HepG2 (cell line): ENCODE measurements around the gene FIZ1. TPM values are rescaled to one million over a fixed set of nuclear protein-coding genes. Genes with fewer than 3 reads are reported as not detected.

Source experiments
- ATAC-seq: fragments of 200-7000 bp; cut with Tn5 transposase; 3 replicates; pipeline ENCODE4 v1.9.1; 2020; ENCODE audit warnings: mild to moderate bottlenecking, moderate library complexity
- BruUV-seq: library from RNA; stranded (reverse); fragments of 400-500 nt; replicated peaks from 2 replicates; lab custom pipeline; 2021; lab: Mats Ljungman, UMichigan
- CTCF ChIA-PET: fragments of 300-600 bp; formaldehyde crosslinking; extraction: SDS; loops from one replicate; lab custom pipeline; 2021; ENCODE audit warnings: low total read pairs, inconsistent platforms, low intra/inter-chr PET ratio; lab: Yijun Ruan, JAX
- POLR2A ChIA-PET: fragments of 350-600 bp; sonication (Branson Sonifier 250); formaldehyde crosslinking; loops from one replicate; lab custom pipeline; 2020; ENCODE audit warnings: antibody characterized with exemption, inconsistent platforms; lab: Yijun Ruan, JAX
- DNase-seq: peaks from one replicate; pipeline ENCODE4 v3.0.0-alpha.2; 2015; ENCODE audit warnings: low spot score
- FAIRE-seq: peaks from 3 replicates; lab custom pipeline; 2011; peaks lifted over from hg19 to GRCh38; lab: Jason Lieb, UNC
- H2AFZ ChIP-seq: one replicate; pipeline ENCODE4 v1.6.1; 2011; ENCODE audit warnings: low read length, inconsistent platforms
- H3K27ac ChIP-seq: fragments of 300-600 bp; 3 replicates; pipeline ENCODE4 v1.8.0; 2011; ENCODE audit warnings: mixed run types, mild to moderate bottlenecking, mixed read lengths, low read length, inconsistent platforms; ENCODE audit not compliant: insufficient read depth; ENCODE audit errors: extremely low read length
- H3K27me3 ChIP-seq, 2 experiments: fragments of 200-600 bp in 1 of 2; 2 replicates in 1 of 2; 3 replicates in 1 of 2; pipeline versions ENCODE4 v1.6.0 to v1.8.0; 2011; ENCODE audit warnings: low read length in 2 of 2, mild to moderate bottlenecking in 2 of 2, moderate library complexity in 2 of 2, inconsistent platforms in 1 of 2; ENCODE audit not compliant: insufficient read depth in 2 of 2, control insufficient read depth in 1 of 2
- H3K36me3 ChIP-seq, 2 experiments: fragments of 200-600 bp in 1 of 2; replicated peaks in 1 of 2; 2 replicates in 1 of 2; 3 replicates in 1 of 2; pipeline versions ENCODE4 v1.5.1 to v1.8.0; 2011; ENCODE audit warnings: low read length in 2 of 2, inconsistent platforms in 1 of 2; ENCODE audit not compliant: insufficient read depth in 2 of 2, control insufficient read depth in 1 of 2
- H3K4me1 ChIP-seq: 2 replicates; pipeline ENCODE4 v1.5.1; 2012; ENCODE audit warnings: low read length, inconsistent platforms; ENCODE audit not compliant: insufficient read depth
- H3K4me2 ChIP-seq: 2 replicates; pipeline ENCODE4 v1.6.0; 2011; ENCODE audit warnings: low read depth, low read length, inconsistent platforms
- H3K4me3 ChIP-seq, 3 experiments: fragments of 200-600 bp in 1 of 3; sonication (generic), shearing (Covaris generic) in 1 of 3; replicated peaks in 1 of 3; 2 replicates each; pipeline ENCODE4 v1.5.1; 2011 to 2016; ENCODE audit warnings: low read length in 3 of 3, inconsistent platforms in 2 of 3, low read depth in 2 of 3, mild to moderate bottlenecking in 2 of 3, control low read depth in 1 of 3, mixed read lengths in 1 of 3; ENCODE audit not compliant: insufficient read depth in 1 of 3
- H3K79me2 ChIP-seq: one replicate; pipeline ENCODE4 v1.6.1; 2011; ENCODE audit warnings: low read length, inconsistent platforms; ENCODE audit not compliant: insufficient read depth
- H3K9ac ChIP-seq: 2 replicates; pipeline ENCODE4 v1.6.0; 2011; ENCODE audit warnings: mild to moderate bottlenecking, low read depth, low read length, inconsistent platforms; ENCODE audit not compliant: insufficient read depth
- H3K9me3 ChIP-seq: 2 replicates; pipeline ENCODE4 v1.5.1; 2012; ENCODE audit warnings: mild to moderate bottlenecking, low read length
- H4K20me1 ChIP-seq: 2 replicates; pipeline ENCODE4 v1.6.0; 2011; ENCODE audit warnings: inconsistent platforms, mild to moderate bottlenecking, low read length, moderate library complexity; ENCODE audit not compliant: insufficient read depth
- MED13 ChIP-seq: sonication (generic); formaldehyde crosslinking; IDR thresholded peaks from 2 replicates; pipeline ENCODE4 v1.5.0; 2020; ENCODE audit warnings: missing genetic modification reagents
- NBN ChIP-seq: fragments of 450-650 bp; conservative IDR thresholded peaks from 2 replicates; pipeline ENCODE4 v1.6.1; 2017
- PHB2 ChIP-seq: fragments of 450-650 bp; IDR thresholded peaks from 2 replicates; pipeline ENCODE4 v1.6.1; 2018; ENCODE audit not compliant: partially characterized antibody
- RORA ChIP-seq: sonication (generic); formaldehyde crosslinking; IDR thresholded peaks from 2 replicates; pipeline ENCODE4 v1.5.0; 2020; ENCODE audit warnings: mild to moderate bottlenecking, missing genetic modification reagents, moderate library complexity
- SAP130 ChIP-seq: IDR thresholded peaks from 2 replicates; pipeline ENCODE4 v1.6.1; 2016; ENCODE audit warnings: low read depth
- SNRNP70 ChIP-seq: fragments of 200-400 bp; formaldehyde crosslinking; IDR thresholded peaks from 2 replicates; pipeline ENCODE4 v1.6.1; 2017; ENCODE audit warnings: mild to moderate bottlenecking, low read depth, low read length, moderate library complexity
- TGIF2 ChIP-seq: IDR thresholded peaks from 2 replicates; pipeline ENCODE4 v1.6.1; 2016; ENCODE audit warnings: control low read depth, missing compliant biosample characterization
- ZKSCAN5 ChIP-seq: sonication (generic); formaldehyde crosslinking; IDR thresholded peaks from 2 replicates; pipeline ENCODE4 v1.5.1; 2020; ENCODE audit warnings: mild to moderate bottlenecking, missing genetic modification reagents
- ZNF337 ChIP-seq: sonication (generic); formaldehyde crosslinking; IDR thresholded peaks from 2 replicates; pipeline ENCODE4 v1.5.1; 2020; ENCODE audit warnings: missing genetic modification reagents, low read depth, mild to moderate bottlenecking, borderline replicate concordance
- ZNF781 ChIP-seq: sonication (generic); formaldehyde crosslinking; IDR thresholded peaks from 2 replicates; pipeline ENCODE4 v1.5.1; 2020; ENCODE audit warnings: borderline replicate concordance, mild to moderate bottlenecking, missing genetic modification reagents; ENCODE audit errors: not compliant biosample characterization
- in situ Hi-C: cut with HindIII; loops from 2 replicates; pipeline ENCODE4 v1.10.0; 2017; ENCODE audit warnings: low pct_unique_long_range_greater_than_20kb; ENCODE audit not compliant: extremely low pct_ligation_motif_present
- intact Hi-C: fragments of 100-400 bp; cut with micrococcal nuclease; formaldehyde crosslinking; loops from one replicate; pipeline ENCODE4 v1.10.0; 2022; ENCODE audit not compliant: unreplicated experiment
- polyA plus RNA-seq, 8 experiments: library from polyadenylated mRNA; depleted of rRNA in 3 of 8; stranded (reverse) in 7 of 8; unstranded in 1 of 8; fragments of >200 nt; fragmentation: Illumina TruSeq in 4 of 8; extraction: Trizol in 4 of 8; gene quantifications; 2 replicates each; pipeline versions ENCODE4 v1.2.1 to v1.2.3, GENCODE V29; 2011 to 2016; ENCODE audit warnings: low read depth in 4 of 8, missing spikeins in 1 of 8, mixed read lengths in 1 of 8; ENCODE audit not compliant: insufficient read depth in 1 of 8
- total RNA-seq, 5 experiments: library from RNA; depleted of rRNA; stranded (reverse); fragments of >200 nt; fragmentation: Illumina TruSeq; extraction: Trizol; gene quantifications; 2 replicates each; pipeline ENCODE4 v1.2.3, GENCODE V29; 2016; ENCODE audit warnings: low read depth in 1 of 5
- TF ChIP-seq, protein P1 (sequence below): sonication (generic); formaldehyde crosslinking; IDR thresholded peaks from 2 replicates; pipeline ENCODE4 v1.9.0; 2021; ENCODE audit warnings: missing genetic modification reagents, borderline replicate concordance
- TF ChIP-seq, protein P2 (sequence below): sonication (generic); formaldehyde crosslinking; IDR thresholded peaks from 2 replicates; pipeline ENCODE4 v1.5.0; 2020; ENCODE audit warnings: missing genetic modification reagents
- TF ChIP-seq, protein P3 (sequence below): fragments of 450-650 bp; IDR thresholded peaks from 2 replicates; pipeline ENCODE4 v1.6.1; 2016

The FIZ1 gene
- total and polyA plus RNA-seq, 2 of the 13 experiments (the other 11 are each of a cell fraction or from before 2014, with no cell fraction given): 3.6 to 5.9 TPM

DNA sequence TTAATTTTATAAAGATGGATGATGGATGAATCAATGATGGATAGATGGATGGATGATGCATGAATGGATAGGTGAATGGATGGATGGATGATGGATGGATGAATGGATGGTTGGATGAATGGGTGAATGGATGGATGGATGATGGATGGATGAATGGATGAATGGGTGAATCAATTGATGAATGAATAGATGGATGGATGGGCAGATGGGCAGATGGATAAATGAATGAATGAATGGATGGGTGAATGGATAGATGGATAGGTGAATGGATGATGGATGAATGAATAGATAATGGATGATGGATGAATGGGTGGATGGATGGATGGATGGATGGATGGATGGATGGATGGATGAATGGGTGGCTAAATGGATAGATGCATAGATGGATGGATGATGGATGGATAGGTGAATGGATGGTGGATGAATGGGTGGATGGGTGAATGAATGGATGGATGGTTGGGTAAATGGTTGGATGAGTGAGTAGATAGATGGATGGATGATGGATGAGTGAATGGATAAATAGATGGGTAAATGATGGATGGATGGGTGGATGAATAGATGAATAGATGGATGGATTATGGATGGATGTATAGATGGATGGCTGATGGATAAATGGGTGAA, 31.5 kb downstream of the FIZ1 start:
- H3K4me1 ChIP-seq: peaks cover 16% of the 10 kb centered on the region
- H3K27me3 ChIP-seq: peaks cover 0 to 5% of the 10 kb centered on the region in 2 experiments; a peak in 2 of 5 replicates
- no peak overlapping the region for H3K27ac ChIP-seq
- no peak overlapping the region for H3K9ac ChIP-seq
- no peak overlapping the region for H2AFZ ChIP-seq
- H4K20me1 ChIP-seq: no peaks in the 10 kb centered on the region
- ATAC-seq (no peak), FAIRE-seq (no peak), DNase-seq (no peak)
- H3K36me3 ChIP-seq: no peaks in the 10 kb centered on the region
- BruUV-seq: no TSS peak
- in situ Hi-C loops: no loop called here
- no peak overlapping the region for H3K4me2 ChIP-seq
- H3K79me2 ChIP-seq: no peaks in the 10 kb centered on the region
- POLR2A ChIA-PET: no interaction called here
- CTCF ChIA-PET: no interaction called here
- H3K9me3 ChIP-seq: no peaks in the 10 kb centered on the region
- no peak for TF ChIP-seq MED13
- no peak for TF ChIP-seq SAP130
- TF ChIP-seq, protein P1, sequence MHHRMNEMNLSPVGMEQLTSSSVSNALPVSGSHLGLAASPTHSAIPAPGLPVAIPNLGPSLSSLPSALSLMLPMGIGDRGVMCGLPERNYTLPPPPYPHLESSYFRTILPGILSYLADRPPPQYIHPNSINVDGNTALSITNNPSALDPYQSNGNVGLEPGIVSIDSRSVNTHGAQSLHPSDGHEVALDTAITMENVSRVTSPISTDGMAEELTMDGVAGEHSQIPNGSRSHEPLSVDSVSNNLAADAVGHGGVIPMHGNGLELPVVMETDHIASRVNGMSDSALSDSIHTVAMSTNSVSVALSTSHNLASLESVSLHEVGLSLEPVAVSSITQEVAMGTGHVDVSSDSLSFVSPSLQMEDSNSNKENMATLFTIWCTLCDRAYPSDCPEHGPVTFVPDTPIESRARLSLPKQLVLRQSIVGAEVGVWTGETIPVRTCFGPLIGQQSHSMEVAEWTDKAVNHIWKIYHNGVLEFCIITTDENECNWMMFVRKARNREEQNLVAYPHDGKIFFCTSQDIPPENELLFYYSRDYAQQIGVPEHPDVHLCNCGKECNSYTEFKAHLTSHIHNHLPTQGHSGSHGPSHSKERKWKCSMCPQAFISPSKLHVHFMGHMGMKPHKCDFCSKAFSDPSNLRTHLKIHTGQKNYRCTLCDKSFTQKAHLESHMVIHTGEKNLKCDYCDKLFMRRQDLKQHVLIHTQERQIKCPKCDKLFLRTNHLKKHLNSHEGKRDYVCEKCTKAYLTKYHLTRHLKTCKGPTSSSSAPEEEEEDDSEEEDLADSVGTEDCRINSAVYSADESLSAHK (CRISPR knock-in tag): no peak
- TF ChIP-seq TGIF2 (CRISPR knock-in tag): no peak
- TF ChIP-seq, protein P2, sequence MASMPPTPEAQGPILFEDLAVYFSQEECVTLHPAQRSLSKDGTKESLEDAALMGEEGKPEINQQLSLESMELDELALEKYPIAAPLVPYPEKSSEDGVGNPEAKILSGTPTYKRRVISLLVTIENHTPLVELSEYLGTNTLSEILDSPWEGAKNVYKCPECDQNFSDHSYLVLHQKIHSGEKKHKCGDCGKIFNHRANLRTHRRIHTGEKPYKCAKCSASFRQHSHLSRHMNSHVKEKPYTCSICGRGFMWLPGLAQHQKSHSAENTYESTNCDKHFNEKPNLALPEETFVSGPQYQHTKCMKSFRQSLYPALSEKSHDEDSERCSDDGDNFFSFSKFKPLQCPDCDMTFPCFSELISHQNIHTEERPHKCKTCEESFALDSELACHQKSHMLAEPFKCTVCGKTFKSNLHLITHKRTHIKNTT (CRISPR knock-in tag): no peak
- TF ChIP-seq PHB2: peak; percentile 16
- TF ChIP-seq ZNF781 (CRISPR knock-in tag): no peak
- TF ChIP-seq RORA (CRISPR knock-in tag): no peak
- TF ChIP-seq, protein P3, sequence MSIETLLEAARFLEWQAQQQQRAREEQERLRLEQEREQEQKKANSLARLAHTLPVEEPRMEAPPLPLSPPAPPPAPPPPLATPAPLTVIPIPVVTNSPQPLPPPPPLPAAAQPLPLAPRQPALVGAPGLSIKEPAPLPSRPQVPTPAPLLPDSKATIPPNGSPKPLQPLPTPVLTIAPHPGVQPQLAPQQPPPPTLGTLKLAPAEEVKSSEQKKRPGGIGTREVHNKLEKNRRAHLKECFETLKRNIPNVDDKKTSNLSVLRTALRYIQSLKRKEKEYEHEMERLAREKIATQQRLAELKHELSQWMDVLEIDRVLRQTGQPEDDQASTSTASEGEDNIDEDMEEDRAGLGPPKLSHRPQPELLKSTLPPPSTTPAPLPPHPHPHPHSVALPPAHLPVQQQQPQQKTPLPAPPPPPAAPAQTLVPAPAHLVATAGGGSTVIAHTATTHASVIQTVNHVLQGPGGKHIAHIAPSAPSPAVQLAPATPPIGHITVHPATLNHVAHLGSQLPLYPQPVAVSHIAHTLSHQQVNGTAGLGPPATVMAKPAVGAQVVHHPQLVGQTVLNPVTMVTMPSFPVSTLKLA: 0 out of 2 replicates have a peak, but pooled peaks have one; percentile 3
- no peak for TF ChIP-seq ZKSCAN5 (CRISPR knock-in tag)
- no peak for TF ChIP-seq ZNF337
- 0 out of 2 replicates have a peak, but pooled peaks have one; percentile 22 for TF ChIP-seq NBN
- no peak for TF ChIP-seq SNRNP70
- TF ChIP-seq, all 625 proteins: peak for 3
- no peak overlapping the region for H3K4me3 ChIP-seq
- intact Hi-C loops: no loop called here
